HepG2 (cell line): ENCODE measurements around the gene ADAMTS14.

Source experiments
- CTCF ChIP-seq: sonication (generic); formaldehyde crosslinking; IDR thresholded peaks from 2 replicates; pipeline ENCODE4 v1.5.0; 2020; ENCODE audit warnings: mild to moderate bottlenecking, missing genetic modification reagents, moderate library complexity
- SP1 ChIP-seq, 2 experiments: fragments of 450-650 bp in 1 of 2; sonication (generic) in 1 of 2; formaldehyde crosslinking in 1 of 2; IDR thresholded peaks; 2 replicates each; pipeline versions ENCODE4 v1.4.0 to v1.6.1; 2016 to 2020; ENCODE audit warnings: missing genetic modification reagents in 1 of 2
- ZNF605 ChIP-seq: sonication (generic); formaldehyde crosslinking; IDR thresholded peaks from 2 replicates; pipeline ENCODE4 v1.8.0; 2022; ENCODE audit warnings: mild to moderate bottlenecking, missing genetic modification reagents
- ZNF660 ChIP-seq: sonication (generic); formaldehyde crosslinking; IDR thresholded peaks from 2 replicates; pipeline ENCODE4 v1.5.1; 2020; ENCODE audit warnings: mild to moderate bottlenecking, low read depth, missing genetic modification reagents, borderline replicate concordance

GRCh38 chr10:70776455-70777005 is 104.2 kb downstream of the ADAMTS14 start:
- TF ChIP-seq CTCF (CRISPR knock-in tag) (no peak), ZNF660 (CRISPR knock-in tag) (no peak), ZNF605 (CRISPR knock-in tag) (no peak), SP1 (IDR thresholded peaks at IDR 0.05) (no peak), SP1 (CRISPR knock-in tag; IDR thresholded peaks at IDR 0.05) (no peak)
